Upper lobe of left lung (tissue), 6 donors: Measurements from ENCODE around the gene BOD1. TPM values are rescaled to one million over a fixed set of nuclear protein-coding genes. Genes with fewer than 3 reads are reported as not detected.
A peak's percentile ranks its signal among the peaks of the same experiment; 100 is the strongest.
"Not testable (repeated sequence)": the region's sequence is repeated elsewhere in the genome, so short reads cannot be mapped to it uniquely, and the experiment has no call there.

Experiments
- ATAC-seq, 2 donors: fragments of 200-7000 bp; cut with Tn5 transposase; one replicate each; pipeline ENCODE4 v1.9.1; 2022; ENCODE audit warnings: mild to moderate bottlenecking in 2 of 2, moderate library complexity in 2 of 2; ENCODE audit not compliant: low FRiP score in 2 of 2
- DNase-seq, 2 donors: peaks; one replicate each; pipeline ENCODE4 v3.0.0-alpha.2; 2019 to 2020
- H3K27ac ChIP-seq, 4 donors: fragments of 200-600 bp; sonication (generic); one replicate each; pipeline ENCODE4 v1.5.1; 2016 to 2019
- H3K27me3 ChIP-seq, 4 donors: fragments of 200-600 bp; sonication (generic); one replicate each; pipeline ENCODE4 v1.5.1; 2017 to 2019
- H3K36me3 ChIP-seq, 4 donors: fragments of 200-600 bp; sonication (generic); one replicate each; pipeline ENCODE4 v1.5.1; 2016 to 2019
- H3K4me1 ChIP-seq, 4 donors: fragments of 200-600 bp; sonication (generic); one replicate each; pipeline ENCODE4 v1.5.1; 2018 to 2019
- H3K4me3 ChIP-seq, 4 donors: fragments of 200-600 bp; sonication (generic); one replicate each; pipeline ENCODE4 v1.5.1; 2017 to 2019; ENCODE audit warnings: mild to moderate bottlenecking in 2 of 4, moderate library complexity in 1 of 4
- H3K9me3 ChIP-seq, 4 donors: fragments of 200-600 bp; sonication (generic); one replicate each; pipeline ENCODE4 v1.5.1; 2018 to 2019
- CTCF ChIP-seq, 6 experiments: fragments of 450-650 bp in 4 of 6; fragments of 200-600 bp in 2 of 6; sonication (generic) in 2 of 6; IDR thresholded peaks; one replicate each; pipeline ENCODE4 v1.5.1; 2016 to 2019; ENCODE audit warnings: antibody characterized with exemption in 6 of 6
- EP300 ChIP-seq, 4 donors: sonication (generic); formaldehyde crosslinking; IDR thresholded peaks; one replicate each; pipeline ENCODE4 v1.5.1; 2017; ENCODE audit warnings: antibody characterized with exemption in 4 of 4, control low read depth in 2 of 4
- POLR2A ChIP-seq, 4 donors: fragments of 450-650 bp; IDR thresholded peaks; one replicate each; pipeline ENCODE4 v1.5.1; 2016 to 2017; ENCODE audit warnings: antibody characterized with exemption in 4 of 4, mild to moderate bottlenecking in 2 of 4
- POLR2AphosphoS5 ChIP-seq, 2 donors: sonication (generic); formaldehyde crosslinking; IDR thresholded peaks; one replicate each; pipeline ENCODE4 v1.5.1; 2017; ENCODE audit warnings: antibody characterized with exemption in 2 of 2
- WGBS, 2 donors: methylation state at CpG; one replicate each; pipeline ENCODE4 v1.1.5; 2017 to 2018; 5-methylcytosine and 5-hydroxymethylcytosine counted together
- total RNA-seq, 6 donors: library from RNA; depleted of rRNA in 4 of 6; stranded (reverse); fragments of >200 nt in 4 of 6; gene quantifications; one replicate each; pipeline versions ENCODE4 v1.1.0 to v1.2.1, GENCODE V29; 2016 to 2021
- donor health status: DM: no; HTN: no; CAD: no; lungs with moderate emphysema.
- donor health status: DM: no; HTN: yes; CAD: no; lungs with severe emphysema.

The BOD1 gene
- total RNA-seq, 6 donors from 2014 or later, result 21.6 to 50.2 (median 34.1) TPM

- TF ChIP-seq POLR2AphosphoS5 (IDR thresholded peaks at IDR 0.05) (no peak), CTCF (IDR thresholded peaks at IDR 0.05) (peak in 1 of 6 experiments; percentile 40)
- no peak overlapping the region for H3K27ac ChIP-seq
- ATAC-seq, result no peak
- no peak overlapping the region for H3K4me3 ChIP-seq
- no peaks in the 10 kb centered on the region for H3K36me3 ChIP-seq
- peaks cover 12 to 30% (median 16%) of the 10 kb centered on the region in 4 donors for H3K9me3 ChIP-seq
- H3K4me1 ChIP-seq, result no peaks in the 10 kb centered on the region
- 88% methylated on average over 2 of the region's 2 CpGs for WGBS, 2 donors
- H3K27me3 ChIP-seq, result no peaks in the 10 kb centered on the region
- no peak for DNase-seq
Measured at GRCh38 chr5:173592050-173592669, 24.3 kb downstream of the BOD1 start.

DNA sequence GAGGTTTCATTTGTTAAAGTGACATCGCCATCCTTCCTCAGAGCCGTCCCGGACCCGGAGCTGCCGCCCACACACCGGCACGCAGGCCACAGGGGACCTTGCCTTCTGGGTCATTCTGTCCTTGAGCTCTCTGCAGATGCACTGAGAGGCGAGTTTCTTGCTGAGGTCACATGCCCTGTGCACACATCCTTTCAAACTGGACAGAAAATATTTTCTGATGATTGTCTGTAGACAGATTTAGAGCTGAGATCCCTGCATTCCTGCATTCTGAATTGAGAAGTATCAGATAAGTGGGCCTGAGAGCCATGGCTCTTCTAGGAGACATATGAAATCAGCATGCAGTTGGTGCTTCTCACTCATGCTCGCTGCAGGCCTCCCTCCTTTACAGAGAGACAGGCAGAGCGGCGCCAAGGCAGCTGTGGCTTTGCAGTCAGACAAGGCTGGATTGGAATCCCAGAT lies 25.4 kb downstream of the BOD1 start:
- WGBS, 2 donors, result 72 to 80% methylated on average over 10 to 11 of the region's 11 CpGs
- DNase-seq (peak in 1 of 2 donors; percentile 62), ATAC-seq (no peak)
- Histone ChIP-seq H3K4me3 (no peak overlapping the region), H3K4me1 (no peaks in the 10 kb centered on the region), H3K36me3 (no peaks in the 10 kb centered on the region), H3K27ac (no peak overlapping the region), H3K27me3 (no peaks in the 10 kb centered on the region), H3K9me3 (peaks cover 12 to 36% (median 17%) of the 10 kb centered on the region in 4 donors)
- TF ChIP-seq CTCF (IDR thresholded peaks at IDR 0.05), result no peak
- no peak for TF ChIP-seq POLR2AphosphoS5 (IDR thresholded peaks at IDR 0.05)
- no peak for TF ChIP-seq POLR2A (IDR thresholded peaks at IDR 0.05)
- no peak for TF ChIP-seq EP300 (IDR thresholded peaks at IDR 0.05)

DNA sequence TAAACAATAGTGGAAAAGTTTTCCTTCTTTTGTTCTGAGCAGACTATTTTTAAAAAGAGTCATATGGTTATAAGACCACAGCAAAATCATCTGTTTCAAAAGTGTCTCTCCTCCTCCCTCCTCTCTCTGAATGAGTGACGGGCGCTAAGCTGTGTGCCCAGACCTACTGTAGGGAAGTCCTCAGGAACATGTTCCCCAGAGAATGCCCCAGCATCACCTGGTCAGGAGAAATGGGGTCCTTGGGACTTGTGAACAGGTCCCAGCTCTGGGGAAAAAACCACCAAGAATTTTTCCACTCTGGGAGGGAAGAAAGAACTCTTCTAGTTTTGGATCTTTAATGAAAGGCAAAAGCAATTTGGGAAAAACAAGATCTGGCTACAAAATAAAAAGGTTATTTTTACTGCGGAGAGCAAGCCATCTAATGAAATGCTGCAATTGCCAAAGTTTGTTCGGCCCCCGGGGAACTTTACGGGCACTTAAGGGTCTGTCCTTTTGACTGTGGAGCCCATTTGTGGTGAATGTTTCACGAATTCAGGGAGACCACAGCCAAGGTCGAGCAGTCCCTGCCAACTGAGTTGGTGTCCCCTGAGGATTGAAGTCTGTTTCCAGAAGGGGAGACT lies 25.9 kb downstream of the BOD1 start:
- TF ChIP-seq POLR2AphosphoS5 (IDR thresholded peaks at IDR 0.05) (no peak), POLR2A (IDR thresholded peaks at IDR 0.05) (no peak), CTCF (IDR thresholded peaks at IDR 0.05) (no peak), EP300 (IDR thresholded peaks at IDR 0.05) (no peak)
- DNase-seq, result no peak
- no peak for ATAC-seq
- Histone ChIP-seq H3K27ac (no peak overlapping the region), H3K4me3 (no peak overlapping the region), H3K27me3 (no peaks in the 10 kb centered on the region), H3K4me1 (no peaks in the 10 kb centered on the region), H3K9me3 (peaks cover 12 to 41% (median 18%) of the 10 kb centered on the region in 4 donors), H3K36me3 (no peaks in the 10 kb centered on the region)
- WGBS, 2 donors, result 74 to 80% methylated on average over 8 of the region's 8 CpGs

DNA sequence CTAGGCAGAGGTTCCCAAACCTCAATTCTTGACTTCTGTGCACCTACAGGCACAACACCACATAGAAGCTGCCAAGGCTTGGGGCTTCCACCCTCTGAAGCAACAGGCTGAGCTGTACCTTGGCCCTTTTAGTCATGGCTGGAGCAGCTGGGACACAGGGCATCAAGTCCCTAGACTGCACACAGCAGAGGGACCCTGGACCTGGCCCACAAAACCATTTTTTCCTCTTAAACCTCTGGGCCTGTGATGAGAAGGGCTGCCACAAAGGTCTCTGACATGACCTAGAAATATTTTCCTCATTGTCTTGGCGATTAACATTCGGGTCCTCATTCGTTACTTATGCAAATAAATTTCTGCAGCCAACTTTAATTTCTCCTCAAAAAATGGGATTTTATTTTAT lies 30.3 kb downstream of the BOD1 start:
- not testable (repeated sequence) for H3K4me3 ChIP-seq, H3K4me1 ChIP-seq, H3K27ac ChIP-seq, DNase-seq, ATAC-seq, H3K27me3 ChIP-seq, H3K36me3 ChIP-seq
- 95 to 99% methylated on average over 3 of the region's 3 CpGs for WGBS, 2 donors
- peaks cover 0 to 15% (median 2%) of the 10 kb centered on the region in 4 donors for H3K9me3 ChIP-seq

GRCh38 chr5:173583346-173583745 lies 33.1 kb downstream of the BOD1 start:
- H3K4me1 ChIP-seq, result no peaks in the 10 kb centered on the region
- ATAC-seq, result no peak

More at GRCh38 chr5:173583346-173583745, 33.1 kb downstream of the BOD1 start:
- no peak for DNase-seq
- Histone ChIP-seq H3K27ac (no peak overlapping the region), H3K36me3 (no peaks in the 10 kb centered on the region), H3K9me3 (peaks cover 0 to 24% (median 10%) of the 10 kb centered on the region in 4 donors), H3K27me3 (no peaks in the 10 kb centered on the region), H3K4me3 (no peak overlapping the region)
- 41 to 64% methylated on average over 2 of the region's 2 CpGs for WGBS, 2 donors
- TF ChIP-seq EP300 (IDR thresholded peaks at IDR 0.05) (no peak), POLR2AphosphoS5 (IDR thresholded peaks at IDR 0.05) (no peak), POLR2A (IDR thresholded peaks at IDR 0.05) (no peak), CTCF (IDR thresholded peaks at IDR 0.05) (no peak)
